Chondrocyte (in vitro differentiated cells): ENCODE results near the gene GPR157. TPM values are rescaled to one million over a fixed set of nuclear protein-coding genes. Genes with fewer than 3 reads are reported as not detected.

Source experiments
- DNase-seq: peaks from one replicate; pipeline ENCODE4 v3.0.0; 2021; ENCODE audit warnings: mixed read lengths, low spot score
- H3K27ac Mint-ChIP-seq: one replicate; pipeline ENCODE4 v1.8.0; 2021; ENCODE audit warnings: mild to moderate bottlenecking, moderate library complexity, mixed read lengths; ENCODE audit not compliant: unreplicated experiment
- H3K27me3 Mint-ChIP-seq: 2 replicates; pipeline ENCODE4 v1.8.0; 2021; ENCODE audit warnings: low read depth, mixed read lengths
- H3K36me3 Mint-ChIP-seq: 2 replicates; pipeline ENCODE4 v1.8.0; 2021; ENCODE audit warnings: low read depth, mixed read lengths
- H3K4me1 Mint-ChIP-seq: 2 replicates; pipeline ENCODE4 v1.8.0; 2021; ENCODE audit warnings: low read depth, mild to moderate bottlenecking, mixed read lengths
- H3K4me3 Mint-ChIP-seq: one replicate; pipeline ENCODE4 v1.8.0; 2021; ENCODE audit warnings: mild to moderate bottlenecking, moderate library complexity, mixed read lengths; ENCODE audit not compliant: unreplicated experiment
- H3K9me3 Mint-ChIP-seq: 2 replicates; pipeline ENCODE4 v1.8.0; 2021; ENCODE audit warnings: low read depth, mixed read lengths
- CTCF ChIP-seq: fragments of 200-600 bp; sonication (generic); IDR thresholded peaks from 2 replicates; pipeline ENCODE4 v1.5.0; 2021; ENCODE audit warnings: antibody characterized with exemption, mild to moderate bottlenecking, moderate library complexity
- total RNA-seq: library from RNA; stranded (reverse); gene quantifications from 3 replicates; pipeline ENCODE4 v1.2.1, GENCODE V29; 2021

The GPR157 gene
- total RNA-seq, 1 donor from 2014 or later = 6.9 TPM

- Mint-ChIP-seq H3K4me1 (peaks cover 22% of the 10 kb centered on the region), H3K9me3 (no peaks in the 10 kb centered on the region), H3K4me3 (no peak overlapping the region), H3K27ac (peak overlapping the region; percentile 63), H3K36me3 (peaks cover 8% of the 10 kb centered on the region), H3K27me3 (no peaks in the 10 kb centered on the region)
- no peak for TF ChIP-seq CTCF
- DNase-seq = no peak
Measured at GRCh38 chr1:9151328-9151860, 22.5 kb upstream of the GPR157 start.

- H3K9me3 Mint-ChIP-seq = no peaks in the 10 kb centered on the region
- H3K4me3 Mint-ChIP-seq = no peak overlapping the region
- DNase-seq = no peak
- peaks cover 11% of the 10 kb centered on the region for H3K36me3 Mint-ChIP-seq
- TF ChIP-seq CTCF = no peak
- H3K27me3 Mint-ChIP-seq = no peaks in the 10 kb centered on the region
- peak overlapping the region; percentile 63 for H3K27ac Mint-ChIP-seq
- peaks cover 22% of the 10 kb centered on the region for H3K4me1 Mint-ChIP-seq
Measured at GRCh38 chr1:9150582-9151327, 21.9 kb upstream of the GPR157 start.

GRCh38 chr1:9149837-9150581 lies 21.1 kb upstream of the GPR157 start:
- peak overlapping the region; percentile 78 for H3K27ac Mint-ChIP-seq
- TF ChIP-seq CTCF = no peak
- no peaks in the 10 kb centered on the region for H3K9me3 Mint-ChIP-seq
- no peaks in the 10 kb centered on the region for H3K27me3 Mint-ChIP-seq
- peak overlapping the region; percentile 31 for H3K4me3 Mint-ChIP-seq
- DNase-seq = no peak
- H3K36me3 Mint-ChIP-seq = peaks cover 11% of the 10 kb centered on the region
- peaks cover 22% of the 10 kb centered on the region for H3K4me1 Mint-ChIP-seq

GRCh38 chr1:9149151-9149550 lies 20.2 kb upstream of the GPR157 start:
- Mint-ChIP-seq H3K9me3 (no peaks in the 10 kb centered on the region), H3K27me3 (no peaks in the 10 kb centered on the region), H3K36me3 (peaks cover 11% of the 10 kb centered on the region), H3K4me1 (peaks cover 22% of the 10 kb centered on the region), H3K27ac (peak overlapping the region; percentile 78), H3K4me3 (no peak overlapping the region)
- peak; percentile 15 for DNase-seq
- no peak for TF ChIP-seq CTCF

GRCh38 chr1:9146156-9146555 lies 17.3 kb upstream of the GPR157 start:
- Mint-ChIP-seq H3K9me3 (no peaks in the 10 kb centered on the region), H3K27ac (no peak overlapping the region), H3K4me3 (no peak overlapping the region), H3K27me3 (no peaks in the 10 kb centered on the region), H3K4me1 (peaks cover 17% of the 10 kb centered on the region), H3K36me3 (peaks cover 9% of the 10 kb centered on the region)
- TF ChIP-seq CTCF = no peak
- DNase-seq = peak; percentile 61
